Caco-2 (cell line): ENCODE results near the gene ILF3. TPM values are rescaled to one million over a fixed set of nuclear protein-coding genes. Genes with fewer than 3 reads are reported as not detected.
A peak's percentile ranks its signal among the peaks of the same experiment; 100 is the strongest.

Experiments used
- BruUV-seq: library from RNA; stranded (reverse); fragments of 400-500 nt; replicated peaks from 2 replicates; lab custom pipeline; 2021; lab: Mats Ljungman, UMichigan
- CTCF ChIA-PET: fragments of 300-600 bp; sonication (Branson Sonifier 250); formaldehyde crosslinking; loops from one replicate; lab custom pipeline; 2022; ENCODE audit warnings: antibody characterized with exemption; lab: Charles Lee
- POLR2A ChIA-PET: fragments of 300-600 bp; sonication (Branson Sonifier 250); formaldehyde crosslinking; loops from one replicate; lab custom pipeline; 2022; ENCODE audit warnings: antibody characterized with exemption; lab: Charles Lee
- DNase-seq, 2 experiments: peaks; one replicate each; pipeline versions ENCODE4 v3.0.0 to v3.0.0-alpha.2; 2020 to 2022
- H3K27me3 ChIP-seq: replicated peaks from 2 replicates; pipeline ENCODE4 v1.6.0; 2011; ENCODE audit warnings: low read length; ENCODE audit not compliant: control insufficient read depth, insufficient read depth
- H3K36me3 ChIP-seq: 2 replicates; pipeline ENCODE4 v1.5.1; 2011; ENCODE audit warnings: low read length; ENCODE audit not compliant: control insufficient read depth, insufficient read depth
- H3K4me1 ChIP-seq: fragments of 250-450 bp; sonication (Bioruptor Pico); 2 replicates; pipeline ENCODE4 v1.5.1; 2020; ENCODE audit warnings: mild to moderate bottlenecking
- H3K4me3 ChIP-seq: 2 replicates; pipeline ENCODE4 v1.5.1; 2011; ENCODE audit warnings: low read depth, mild to moderate bottlenecking, control low read depth, low read length
- H3K9me3 ChIP-seq: fragments of 250-450 bp; sonication (Bioruptor Pico); 2 replicates; pipeline ENCODE4 v1.5.1; 2020; ENCODE audit warnings: mild to moderate bottlenecking, moderate library complexity
- H3K27ac Mint-ChIP-seq: one replicate; pipeline ENCODE4 v1.8.0; 2022; ENCODE audit warnings: mixed read lengths; ENCODE audit not compliant: unreplicated experiment
- H3K27me3 Mint-ChIP-seq: one replicate; pipeline ENCODE4 v1.8.0; 2022; ENCODE audit warnings: mixed read lengths; ENCODE audit not compliant: insufficient read depth, unreplicated experiment
- H3K36me3 Mint-ChIP-seq: one replicate; pipeline ENCODE4 v1.8.0; 2022; ENCODE audit warnings: mild to moderate bottlenecking, mixed read lengths; ENCODE audit not compliant: insufficient read depth, unreplicated experiment
- H3K4me1 Mint-ChIP-seq: one replicate; pipeline ENCODE4 v1.8.0; 2022; ENCODE audit warnings: low read depth, mixed read lengths; ENCODE audit not compliant: unreplicated experiment
- H3K4me3 Mint-ChIP-seq: one replicate; pipeline ENCODE4 v1.8.0; 2022; ENCODE audit warnings: mild to moderate bottlenecking, moderate library complexity, mixed read lengths; ENCODE audit not compliant: unreplicated experiment
- H3K9me3 Mint-ChIP-seq: one replicate; pipeline ENCODE4 v1.8.0; 2022; ENCODE audit warnings: mixed read lengths; ENCODE audit not compliant: unreplicated experiment
- CTCF ChIP-seq, 2 experiments: fragments of 200-600 bp in 1 of 2; IDR thresholded peaks; 1 replicate in 1 of 2; 2 replicates in 1 of 2; pipeline versions ENCODE4 v1.5.1 to v1.8.0; 2011 to 2022; ENCODE audit warnings: antibody characterized with exemption in 1 of 2, control low read depth in 1 of 2, inconsistent platforms in 1 of 2, low read depth in 1 of 2, low read length in 1 of 2, mild to moderate bottlenecking in 1 of 2, moderate library complexity in 1 of 2; ENCODE audit not compliant: insufficient read depth in 1 of 2, severe bottlenecking in 1 of 2, unreplicated experiment in 1 of 2
- intact Hi-C: fragments of 100-400 bp; cut with micrococcal nuclease; formaldehyde crosslinking; loops from one replicate; pipeline ENCODE4 v1.10.0; 2022; ENCODE audit not compliant: unreplicated experiment
- total RNA-seq: library from RNA; stranded (reverse); gene quantifications from 2 replicates; pipeline ENCODE4 v1.2.3, GENCODE V29; 2022

ILF3 gene
- total RNA-seq, 1 experiment from 2014 or later: 399 TPM

- no peaks in the 10 kb centered on the region for H3K27me3 Mint-ChIP-seq
- TF ChIP-seq CTCF (IDR thresholded peaks at IDR 0.05; ENCODE audit: insufficient read depth in 1 of 2, low read depth in 1 of 2, low read length in 1 of 2, severe bottlenecking in 1 of 2, unreplicated experiment in 1 of 2): no peak
- DNase-seq: no peak
- peaks cover 4% of the 10 kb centered on the region for H3K4me1 ChIP-seq
- peak overlapping the region; percentile 98 for H3K27ac Mint-ChIP-seq
- peaks cover 2% of the 10 kb centered on the region; the same call in 1 of the 2 replicates for H3K36me3 ChIP-seq
- H3K4me3 Mint-ChIP-seq: peak overlapping the region; percentile 87
- no peaks in the 10 kb centered on the region for H3K9me3 Mint-ChIP-seq
- ChIA-PET CTCF (no interaction called here), POLR2A (interaction anchor here (1.0 kb wide), 1 partner anchor 9 kb away, joined by 4 read pairs; no protein-coding TSS in a partner anchor)
- H3K4me1 Mint-ChIP-seq: peaks cover 6% of the 10 kb centered on the region
- BruUV-seq: TSS peak; percentile 87
- no peaks in the 10 kb centered on the region for H3K27me3 ChIP-seq
- H3K36me3 Mint-ChIP-seq: peaks cover 58% of the 10 kb centered on the region
- intact Hi-C loops: loop anchor here (5.0 kb wide), 1 partner anchor 86 kb away; the partner anchor contains the start of genes CDKN2D and KRI1
- no peaks in the 10 kb centered on the region for H3K9me3 ChIP-seq
- H3K4me3 ChIP-seq: peak overlapping the region; percentile 55
Measured at GRCh38 chr19:10653482-10653731, 739 bp upstream of the ILF3 start.

GRCh38 chr19:10654610-10655456 lies 687 bp downstream of the ILF3 start:
- CTCF ChIA-PET: interaction anchor here (0.7 kb wide), 1 partner anchor 45 kb away, joined by 3 read pairs; no protein-coding TSS in a partner anchor

More at GRCh38 chr19:10654610-10655456, 687 bp downstream of the ILF3 start:
- Mint-ChIP-seq H3K36me3 (peaks cover 68% of the 10 kb centered on the region), H3K4me1 (peaks cover 6% of the 10 kb centered on the region), H3K27ac (peak overlapping the region; percentile 98), H3K9me3 (no peaks in the 10 kb centered on the region), H3K27me3 (no peaks in the 10 kb centered on the region), H3K4me3 (peak overlapping the region; percentile 87)
- intact Hi-C loops: loop anchor here (5.0 kb wide), 1 partner anchor 88 kb away; the partner anchor contains the start of genes CDKN2D and KRI1
- no TSS peak for BruUV-seq
- peak; percentile 67 to 77 for DNase-seq
- peak overlapping the region; percentile 55 for H3K4me3 ChIP-seq
- no peaks in the 10 kb centered on the region for H3K9me3 ChIP-seq
- POLR2A ChIA-PET: no interaction called here
- H3K27me3 ChIP-seq: no peaks in the 10 kb centered on the region
- H3K36me3 ChIP-seq: peaks cover 2% of the 10 kb centered on the region; the same call in 1 of the 2 replicates
- TF ChIP-seq CTCF (IDR thresholded peaks at IDR 0.05; ENCODE audit: insufficient read depth in 1 of 2, low read depth in 1 of 2, low read length in 1 of 2, severe bottlenecking in 1 of 2, unreplicated experiment in 1 of 2): no peak
- H3K4me1 ChIP-seq: peaks cover 9% of the 10 kb centered on the region
